GM06990 (cell line): ENCODE results near the gene U2AF1.
"Not testable (repeated sequence)": the region's sequence is repeated elsewhere in the genome, so short reads cannot be mapped to it uniquely, and the experiment has no call there.

Experiments used
- DNase-seq: peaks from one replicate; pipeline ENCODE4 v3.0.0-alpha.2; 2011; ENCODE audit not compliant: insufficient read length; ENCODE audit errors: extremely low read depth
- H3K27me3 ChIP-seq: replicated peaks from 2 replicates; pipeline ENCODE4 v1.6.0; 2011; ENCODE audit warnings: low read length; ENCODE audit not compliant: control insufficient read depth, insufficient read depth
- H3K36me3 ChIP-seq: 2 replicates; pipeline ENCODE4 v1.5.1; 2011; ENCODE audit warnings: low read length; ENCODE audit not compliant: control insufficient read depth, insufficient read depth
- H3K4me3 ChIP-seq: replicated peaks from 2 replicates; pipeline ENCODE4 v1.5.1; 2011; ENCODE audit warnings: low read depth, mild to moderate bottlenecking, control low read depth, low read length

U2AF1 gene, protein sequence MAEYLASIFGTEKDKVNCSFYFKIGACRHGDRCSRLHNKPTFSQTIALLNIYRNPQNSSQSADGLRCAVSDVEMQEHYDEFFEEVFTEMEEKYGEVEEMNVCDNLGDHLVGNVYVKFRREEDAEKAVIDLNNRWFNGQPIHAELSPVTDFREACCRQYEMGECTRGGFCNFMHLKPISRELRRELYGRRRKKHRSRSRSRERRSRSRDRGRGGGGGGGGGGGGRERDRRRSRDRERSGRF

DNA sequence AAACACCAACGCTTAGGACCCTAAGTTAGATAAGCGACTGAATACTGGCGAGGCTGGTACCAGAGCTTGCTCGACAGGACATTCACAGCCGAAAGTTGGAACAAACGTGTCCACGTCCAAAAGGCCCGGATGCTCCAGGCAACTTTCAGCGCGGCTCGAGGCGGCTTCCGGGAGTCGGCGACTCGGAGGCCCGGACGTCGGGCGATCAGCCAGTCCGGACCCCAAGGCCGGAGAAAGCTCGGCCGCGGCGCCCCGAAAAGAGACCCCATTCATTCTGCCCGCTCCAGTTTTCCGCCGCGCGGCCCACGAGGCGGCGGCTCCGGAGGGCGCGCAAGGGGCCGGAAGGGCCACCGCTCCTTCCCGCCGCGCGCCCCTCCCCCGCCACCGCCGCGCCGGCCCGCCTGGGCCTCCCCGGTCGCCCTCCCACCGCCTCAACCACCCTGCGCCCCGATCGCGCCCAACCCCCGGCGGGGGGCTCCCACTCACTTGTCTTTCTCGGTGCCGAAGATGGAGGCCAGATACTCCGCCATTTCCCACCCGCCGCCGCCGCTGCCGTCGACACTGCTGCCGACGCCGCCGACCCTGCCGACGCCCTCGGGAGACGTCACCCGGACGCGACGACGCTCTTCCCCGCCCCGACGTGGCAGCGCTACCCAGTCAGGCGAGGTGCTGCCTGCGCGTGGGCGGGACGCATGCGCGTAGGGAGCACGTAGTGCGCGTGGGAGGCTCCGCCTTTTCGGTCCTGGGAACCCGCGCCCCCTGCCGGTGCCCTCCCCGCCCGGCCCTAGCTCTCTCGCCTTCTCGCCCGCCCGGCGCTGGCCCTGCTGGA is at the start of gene U2AF1:
U2AF1 (minus strand) TSS at position 606 of the 829 bp plus-strand sequence; CDS start at position 530, 76 bp downstream.
- peak; percentile 37 for DNase-seq
- not testable (repeated sequence) for H3K27me3 ChIP-seq, H3K36me3 ChIP-seq
- H3K4me3 ChIP-seq = peak within 1 kb of the TSS; percentile 66

DNA sequence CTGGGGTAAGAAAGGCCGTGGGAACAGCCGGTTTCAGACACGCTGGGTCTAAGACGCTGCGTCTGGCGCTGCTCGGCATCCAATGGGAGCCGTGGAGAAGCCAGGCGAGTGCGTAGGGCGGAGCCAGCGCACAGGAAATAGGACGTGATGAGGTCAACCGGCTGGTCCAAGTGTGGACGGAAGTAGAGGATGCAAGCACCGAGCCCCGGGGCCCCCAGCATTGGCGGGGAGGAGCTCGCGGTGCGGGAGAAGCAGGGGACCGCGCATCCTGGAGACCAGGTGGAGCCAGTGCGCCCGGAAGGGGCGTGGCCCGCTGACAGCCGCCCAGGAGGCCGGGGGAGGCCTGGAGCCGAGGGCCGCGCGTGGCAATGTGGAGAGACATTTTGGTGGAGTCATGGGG is 46.2 kb upstream of the U2AF1 start:
- H3K36me3 ChIP-seq, H3K4me3 ChIP-seq, DNase-seq: not testable (repeated sequence)

DNA sequence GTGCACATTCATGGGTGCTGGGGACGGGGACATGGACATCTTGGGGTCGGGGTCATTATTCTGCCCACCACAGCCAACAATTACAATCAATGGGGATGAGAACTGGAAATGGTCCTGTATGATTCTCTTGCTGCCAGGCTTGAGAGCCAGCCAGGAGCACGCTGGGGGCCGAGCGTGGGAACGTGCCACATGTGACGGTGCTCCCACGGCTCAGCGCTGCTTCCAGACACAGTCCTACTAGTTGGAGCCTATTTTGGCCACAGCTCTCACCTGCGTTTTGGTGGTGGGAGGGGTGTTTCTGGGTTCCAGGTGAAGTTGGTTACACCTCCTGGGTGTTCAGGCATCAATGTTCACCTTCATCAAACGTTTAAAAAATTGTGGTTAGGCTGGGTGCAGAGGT is 42.0 kb upstream of the U2AF1 start:
- not testable (repeated sequence) for H3K4me3 ChIP-seq, DNase-seq, H3K36me3 ChIP-seq, H3K27me3 ChIP-seq

More for the DNA sequence above, 46.2 kb upstream of the U2AF1 start:
- not testable (repeated sequence) for H3K27me3 ChIP-seq

DNA sequence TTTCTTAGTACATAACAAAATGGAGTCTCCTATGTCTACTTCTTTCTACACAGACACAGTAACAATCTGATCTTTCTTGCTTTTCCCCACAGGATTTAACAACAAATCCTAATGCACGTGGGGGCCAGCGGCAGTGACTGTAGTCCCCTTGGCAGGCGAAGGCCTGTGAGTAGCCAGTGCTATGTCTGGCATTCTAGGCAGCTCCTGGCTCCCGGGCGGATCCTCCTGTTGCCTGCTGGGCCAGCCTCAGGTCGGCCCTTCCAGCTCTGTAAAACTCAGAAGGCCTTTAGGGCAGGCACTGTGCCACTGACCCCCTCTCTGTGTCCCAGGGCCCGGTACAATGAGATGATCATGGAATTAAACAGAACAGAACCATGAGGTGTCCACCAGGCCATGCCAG is 40.6 kb upstream of the U2AF1 start:
- not testable (repeated sequence) for H3K27me3 ChIP-seq, H3K36me3 ChIP-seq, DNase-seq, H3K4me3 ChIP-seq

DNA sequence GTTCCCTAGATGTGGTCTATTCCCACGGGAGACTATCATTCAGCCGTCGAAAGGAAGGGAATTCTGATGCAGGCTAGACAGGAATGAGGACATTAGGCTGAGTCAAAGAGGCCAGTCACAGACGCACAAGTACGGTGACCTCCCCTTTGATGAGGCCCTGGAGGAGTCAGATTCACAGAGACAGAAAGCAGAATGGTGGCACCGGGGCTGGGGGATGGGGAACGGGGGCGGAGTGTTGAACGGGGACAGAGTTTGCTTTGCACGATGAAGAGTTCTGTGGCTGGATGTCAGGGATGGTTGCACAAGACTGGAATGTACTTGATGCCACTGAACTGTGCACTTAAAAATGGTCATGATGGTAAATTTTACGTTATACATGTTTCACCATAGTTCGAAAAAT is 39.3 kb upstream of the U2AF1 start:
- not testable (repeated sequence) for H3K36me3 ChIP-seq, H3K4me3 ChIP-seq, H3K27me3 ChIP-seq, DNase-seq

DNA sequence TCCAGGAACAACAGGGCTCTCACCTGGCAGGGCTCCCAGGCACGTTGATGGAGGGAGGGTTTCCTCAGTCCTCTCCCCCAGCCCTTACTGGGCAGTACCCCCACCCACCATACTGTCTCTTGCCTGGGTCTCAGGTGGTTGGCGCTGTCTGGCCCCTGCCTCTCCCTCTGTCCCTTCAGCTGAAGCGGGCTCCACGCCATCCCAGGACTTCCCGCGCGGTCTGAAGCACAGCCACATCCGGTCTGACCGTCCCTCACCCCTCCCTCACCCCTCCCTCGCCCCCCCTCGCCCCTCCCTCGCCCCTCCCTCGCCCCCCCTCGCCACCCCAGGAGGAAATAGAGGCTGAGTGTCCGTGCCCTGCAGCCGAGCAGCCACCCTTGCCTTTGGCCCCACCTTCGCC is 34.0 kb upstream of the U2AF1 start:
- H3K27me3 ChIP-seq, DNase-seq, H3K36me3 ChIP-seq, H3K4me3 ChIP-seq: not testable (repeated sequence)

DNA sequence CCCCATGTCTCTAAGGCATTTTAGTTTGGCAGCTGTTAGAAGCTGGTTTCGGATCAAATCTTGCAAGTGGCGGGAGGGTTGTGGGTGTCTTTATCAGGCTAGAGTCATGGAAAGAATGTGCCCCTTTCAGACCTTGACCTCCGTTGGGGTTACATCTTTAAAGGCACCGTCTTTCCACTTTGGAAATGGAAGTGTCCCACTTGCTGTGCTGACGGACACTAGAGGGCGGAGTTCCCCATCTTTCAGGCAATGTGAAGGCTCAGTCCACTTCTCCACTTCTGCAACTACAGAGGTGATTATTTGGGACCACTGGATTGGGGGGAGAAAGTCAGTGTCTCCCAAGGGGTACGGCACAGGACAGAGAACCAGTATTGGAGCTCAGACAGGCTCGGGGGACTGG is 31.6 kb upstream of the U2AF1 start:
- not testable (repeated sequence) for H3K27me3 ChIP-seq, H3K36me3 ChIP-seq, DNase-seq, H3K4me3 ChIP-seq

DNA sequence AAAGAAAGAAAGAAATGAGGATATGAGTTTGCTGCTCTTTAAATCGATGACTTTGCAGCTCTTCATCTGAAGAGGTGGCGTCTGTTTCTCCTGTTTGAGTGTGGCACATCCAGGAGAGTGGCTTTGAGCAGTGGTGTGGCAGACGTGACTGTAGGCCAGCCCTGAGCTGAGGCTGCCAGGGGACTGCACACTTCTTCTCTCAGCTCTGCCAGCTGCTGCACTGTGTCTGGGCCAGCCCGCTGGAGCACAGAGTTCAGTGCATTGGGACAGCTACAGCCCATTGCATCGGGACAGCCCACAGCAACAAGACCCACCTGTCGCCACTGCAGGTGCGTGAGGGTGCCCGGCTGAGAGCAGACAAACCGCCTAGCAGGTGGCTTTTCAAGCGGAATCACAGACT is 27.1 kb upstream of the U2AF1 start:
- not testable (repeated sequence) for H3K36me3 ChIP-seq, DNase-seq, H3K27me3 ChIP-seq, H3K4me3 ChIP-seq

DNA sequence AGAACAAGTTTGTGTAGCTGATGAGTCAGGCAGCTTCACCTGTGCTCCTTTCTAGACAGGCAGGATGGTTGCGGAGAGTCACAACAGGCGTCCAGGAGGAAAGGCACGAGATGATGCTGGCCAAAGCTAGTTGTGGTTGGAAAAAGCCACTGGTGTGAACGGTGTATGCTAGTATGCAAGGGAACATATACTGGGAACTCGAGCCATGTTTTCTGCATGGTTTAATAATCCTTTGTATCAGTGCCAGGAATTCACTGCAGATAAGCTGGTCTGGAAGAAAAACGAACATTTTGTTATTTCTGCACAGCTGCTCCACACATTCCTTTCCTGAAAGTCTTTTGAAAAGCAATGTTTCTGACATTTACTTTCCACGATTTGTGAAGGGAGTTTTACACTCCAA is 22.7 kb upstream of the U2AF1 start:
- H3K36me3 ChIP-seq, H3K27me3 ChIP-seq, H3K4me3 ChIP-seq, DNase-seq: not testable (repeated sequence)

GRCh38 chr21:43115956-43116355 is 8.6 kb upstream of the U2AF1 start:
- DNase-seq, H3K27me3 ChIP-seq, H3K36me3 ChIP-seq, H3K4me3 ChIP-seq: not testable (repeated sequence)

- DNase-seq, H3K36me3 ChIP-seq, H3K27me3 ChIP-seq, H3K4me3 ChIP-seq: not testable (repeated sequence)
Observed at GRCh38 chr21:43114483-43114882, 7.1 kb upstream of the U2AF1 start.

GRCh38 chr21:43109006-43109405 is 1.6 kb upstream of the U2AF1 start:
- DNase-seq, H3K4me3 ChIP-seq, H3K27me3 ChIP-seq, H3K36me3 ChIP-seq: not testable (repeated sequence)

DNA sequence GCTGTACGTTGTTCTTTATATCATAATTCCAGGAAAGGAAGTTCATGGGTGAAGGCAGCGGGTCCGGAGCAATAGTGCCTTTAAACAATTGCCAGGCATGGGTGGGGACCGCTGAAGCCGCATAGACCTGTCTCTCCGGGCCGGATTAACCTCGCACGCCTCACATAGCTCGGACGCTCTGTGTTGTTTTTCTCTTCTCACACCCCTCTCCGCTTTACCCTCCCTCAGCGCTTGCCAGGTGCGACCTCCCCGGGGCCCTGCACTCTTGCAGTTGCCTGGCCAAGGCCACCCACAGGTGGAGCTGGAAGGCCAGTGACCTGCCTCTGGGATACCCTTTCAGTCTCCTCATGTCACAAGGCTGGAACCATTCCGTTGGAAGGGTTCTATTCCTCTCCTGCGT is 807 bp upstream of the U2AF1 start:
- not testable (repeated sequence) for DNase-seq, H3K36me3 ChIP-seq, H3K4me3 ChIP-seq

GRCh38 chr21:43107794-43108137 is 396 bp upstream of the U2AF1 start:
- not testable (repeated sequence) for H3K27me3 ChIP-seq, H3K4me3 ChIP-seq, H3K36me3 ChIP-seq, DNase-seq

More for the DNA sequence above, 807 bp upstream of the U2AF1 start:
- not testable (repeated sequence) for H3K27me3 ChIP-seq
